HCT116 (cell line): ENCODE data around the gene CNN3.

Experiments
- CBX3 ChIP-seq: IDR thresholded peaks from 2 replicates; pipeline ENCODE4 v1.6.1; 2012; ENCODE audit warnings: low read depth
- POLR2AphosphoS5 ChIP-seq: IDR thresholded peaks from 2 replicates; pipeline ENCODE4 v1.6.1; 2011; ENCODE audit warnings: mild to moderate bottlenecking, low read depth, low read length, moderate library complexity
- TF ChIP-seq, protein P1 (sequence below), 3 experiments: fragments of 200-600 bp in 1 of 3; sonication (generic) in 1 of 3; IDR thresholded peaks in 2 of 3; conservative IDR thresholded peaks in 1 of 3; 2 replicates each; pipeline ENCODE4 v1.5.1; 2012 to 2017; ENCODE audit warnings: low read depth in 2 of 3, low read length in 2 of 3, antibody characterized with exemption in 1 of 3, borderline replicate concordance in 1 of 3, control low read depth in 1 of 3, mild to moderate bottlenecking in 1 of 3, mixed read lengths in 1 of 3, mixed run types in 1 of 3, moderate library complexity in 1 of 3; ENCODE audit not compliant: insufficient read depth in 1 of 3

DNA sequence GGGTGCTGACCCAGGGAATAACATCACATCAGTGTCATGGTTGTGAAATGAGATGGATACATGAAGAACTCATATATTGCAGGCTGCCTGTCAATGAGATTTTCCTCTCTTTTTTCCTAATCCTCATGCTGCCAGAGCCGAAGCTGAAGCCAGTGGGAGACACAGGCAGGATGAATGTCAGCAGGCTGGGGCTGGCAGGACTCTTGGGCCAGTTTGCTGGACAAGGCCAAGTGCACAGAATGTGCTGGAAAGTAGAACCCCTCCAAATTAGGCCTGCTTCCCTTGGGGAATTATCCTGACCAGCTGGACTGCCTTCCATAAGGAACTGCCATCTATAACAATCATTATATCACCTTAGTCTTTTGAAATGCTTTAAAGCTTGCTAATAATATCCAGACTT lies 75.3 kb downstream of the CNN3 start:
- TF ChIP-seq CBX3, result no peak
- TF ChIP-seq POLR2AphosphoS5, result no peak
- TF ChIP-seq, protein P1, sequence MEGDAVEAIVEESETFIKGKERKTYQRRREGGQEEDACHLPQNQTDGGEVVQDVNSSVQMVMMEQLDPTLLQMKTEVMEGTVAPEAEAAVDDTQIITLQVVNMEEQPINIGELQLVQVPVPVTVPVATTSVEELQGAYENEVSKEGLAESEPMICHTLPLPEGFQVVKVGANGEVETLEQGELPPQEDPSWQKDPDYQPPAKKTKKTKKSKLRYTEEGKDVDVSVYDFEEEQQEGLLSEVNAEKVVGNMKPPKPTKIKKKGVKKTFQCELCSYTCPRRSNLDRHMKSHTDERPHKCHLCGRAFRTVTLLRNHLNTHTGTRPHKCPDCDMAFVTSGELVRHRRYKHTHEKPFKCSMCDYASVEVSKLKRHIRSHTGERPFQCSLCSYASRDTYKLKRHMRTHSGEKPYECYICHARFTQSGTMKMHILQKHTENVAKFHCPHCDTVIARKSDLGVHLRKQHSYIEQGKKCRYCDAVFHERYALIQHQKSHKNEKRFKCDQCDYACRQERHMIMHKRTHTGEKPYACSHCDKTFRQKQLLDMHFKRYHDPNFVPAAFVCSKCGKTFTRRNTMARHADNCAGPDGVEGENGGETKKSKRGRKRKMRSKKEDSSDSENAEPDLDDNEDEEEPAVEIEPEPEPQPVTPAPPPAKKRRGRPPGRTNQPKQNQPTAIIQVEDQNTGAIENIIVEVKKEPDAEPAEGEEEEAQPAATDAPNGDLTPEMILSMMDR (IDR thresholded peaks at IDR 0.05 in 2 of 3, conservative IDR thresholded peaks at IDR 0.05 in 1 of 3; ENCODE audit: borderline replicate concordance in 1 of 3, insufficient read depth in 1 of 3, low read depth in 2 of 3, low read length in 2 of 3), result no peak
